22Rv1 (cell line): ENCODE data around the gene ZNF608.

ENCODE experiments used
- H3K27ac ChIP-seq: fragments of 450-650 bp; 2 replicates; pipeline ENCODE4 v1.5.1; 2017
- ZFX ChIP-seq: fragments of 450-650 bp; IDR thresholded peaks from 2 replicates; pipeline ENCODE4 v1.6.1; 2017; ENCODE audit warnings: antibody characterized with exemption, borderline replicate concordance
- TF ChIP-seq, protein P1 (sequence below): fragments of 450-650 bp; IDR thresholded peaks from 2 replicates; pipeline ENCODE4 v1.5.1; 2017; ENCODE audit warnings: mild to moderate bottlenecking

Gene ZNF608

DNA sequence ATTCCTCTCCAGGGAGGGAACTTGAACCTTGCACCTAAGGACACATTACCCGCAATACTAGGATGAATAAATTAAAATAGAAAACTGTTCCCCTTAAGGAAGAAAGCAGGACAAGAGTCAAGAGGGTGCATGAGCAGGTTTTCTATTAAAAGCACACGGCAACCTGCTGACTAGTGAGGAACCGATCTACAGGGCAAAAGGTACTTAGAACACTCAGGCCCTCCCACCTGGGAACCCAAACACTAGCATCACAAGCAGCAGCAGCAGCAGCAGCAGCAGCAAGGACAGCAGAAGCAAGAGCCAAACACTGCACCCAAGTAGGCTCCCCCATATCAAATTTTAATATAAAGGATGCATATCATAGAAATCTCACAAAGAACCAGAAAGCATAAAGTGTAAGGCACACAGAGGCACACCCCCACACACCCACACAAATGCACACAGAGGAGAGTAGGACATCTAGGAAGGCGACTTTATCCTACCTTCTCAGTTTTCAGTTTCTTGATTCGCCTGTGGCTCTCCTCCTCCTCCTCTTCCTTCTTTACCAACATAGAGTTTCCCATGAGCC is 2.8 kb downstream of the ZNF608 start:
- no peak overlapping the region for H3K27ac ChIP-seq
- TF ChIP-seq, protein P1, sequence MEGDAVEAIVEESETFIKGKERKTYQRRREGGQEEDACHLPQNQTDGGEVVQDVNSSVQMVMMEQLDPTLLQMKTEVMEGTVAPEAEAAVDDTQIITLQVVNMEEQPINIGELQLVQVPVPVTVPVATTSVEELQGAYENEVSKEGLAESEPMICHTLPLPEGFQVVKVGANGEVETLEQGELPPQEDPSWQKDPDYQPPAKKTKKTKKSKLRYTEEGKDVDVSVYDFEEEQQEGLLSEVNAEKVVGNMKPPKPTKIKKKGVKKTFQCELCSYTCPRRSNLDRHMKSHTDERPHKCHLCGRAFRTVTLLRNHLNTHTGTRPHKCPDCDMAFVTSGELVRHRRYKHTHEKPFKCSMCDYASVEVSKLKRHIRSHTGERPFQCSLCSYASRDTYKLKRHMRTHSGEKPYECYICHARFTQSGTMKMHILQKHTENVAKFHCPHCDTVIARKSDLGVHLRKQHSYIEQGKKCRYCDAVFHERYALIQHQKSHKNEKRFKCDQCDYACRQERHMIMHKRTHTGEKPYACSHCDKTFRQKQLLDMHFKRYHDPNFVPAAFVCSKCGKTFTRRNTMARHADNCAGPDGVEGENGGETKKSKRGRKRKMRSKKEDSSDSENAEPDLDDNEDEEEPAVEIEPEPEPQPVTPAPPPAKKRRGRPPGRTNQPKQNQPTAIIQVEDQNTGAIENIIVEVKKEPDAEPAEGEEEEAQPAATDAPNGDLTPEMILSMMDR: no peak
- no peak for TF ChIP-seq ZFX

DNA sequence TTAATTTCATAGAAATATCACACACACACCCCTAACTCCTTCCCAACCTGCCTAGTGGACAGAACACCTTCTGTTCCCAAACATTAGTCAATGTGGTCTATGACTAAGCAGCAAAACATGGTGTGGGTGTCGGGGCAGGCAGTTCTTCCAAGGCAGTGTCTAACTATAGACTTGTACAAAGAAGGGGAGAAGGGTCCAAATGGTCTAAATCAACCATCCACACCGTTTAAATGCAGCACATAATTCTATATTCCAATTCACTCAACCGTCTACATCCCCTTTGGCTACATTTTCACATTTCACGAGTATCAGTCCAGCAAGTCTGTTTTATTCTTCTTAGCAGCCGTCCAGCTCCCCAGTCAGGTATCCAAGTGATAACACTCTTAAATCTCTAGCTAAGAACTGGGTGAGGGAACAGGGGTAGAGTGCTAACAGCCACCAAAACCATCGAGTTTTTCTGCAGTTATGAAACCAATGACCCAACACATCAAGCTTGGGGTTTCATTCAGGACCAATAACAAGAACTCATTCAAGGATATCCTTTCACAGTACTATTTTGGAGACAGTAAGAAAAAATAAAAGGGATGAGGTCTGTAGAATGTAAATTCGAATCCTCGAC is 3.3 kb downstream of the ZNF608 start:
- TF ChIP-seq, protein P1: no peak
- no peak for TF ChIP-seq ZFX
- no peak overlapping the region for H3K27ac ChIP-seq

DNA sequence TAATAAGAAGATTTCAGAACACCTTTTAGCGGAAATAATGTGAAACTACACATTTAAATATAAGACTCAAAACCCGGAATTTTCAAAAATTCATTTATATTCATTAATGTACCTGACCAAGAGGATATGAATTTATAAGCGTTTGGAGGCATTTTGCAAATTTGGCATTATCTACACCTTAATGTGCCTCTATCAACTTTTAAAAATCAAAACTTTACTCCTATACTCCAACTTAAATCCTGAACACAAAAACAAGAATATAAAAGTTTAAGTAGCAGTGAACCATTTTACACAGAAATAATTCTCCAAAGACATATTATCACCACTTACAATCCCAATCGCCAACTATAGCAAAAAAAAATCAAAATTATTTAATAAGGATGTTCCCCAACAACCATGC is 3.9 kb downstream of the ZNF608 start:
- no peak overlapping the region for H3K27ac ChIP-seq
- TF ChIP-seq, protein P1: no peak
- TF ChIP-seq ZFX: no peak

DNA sequence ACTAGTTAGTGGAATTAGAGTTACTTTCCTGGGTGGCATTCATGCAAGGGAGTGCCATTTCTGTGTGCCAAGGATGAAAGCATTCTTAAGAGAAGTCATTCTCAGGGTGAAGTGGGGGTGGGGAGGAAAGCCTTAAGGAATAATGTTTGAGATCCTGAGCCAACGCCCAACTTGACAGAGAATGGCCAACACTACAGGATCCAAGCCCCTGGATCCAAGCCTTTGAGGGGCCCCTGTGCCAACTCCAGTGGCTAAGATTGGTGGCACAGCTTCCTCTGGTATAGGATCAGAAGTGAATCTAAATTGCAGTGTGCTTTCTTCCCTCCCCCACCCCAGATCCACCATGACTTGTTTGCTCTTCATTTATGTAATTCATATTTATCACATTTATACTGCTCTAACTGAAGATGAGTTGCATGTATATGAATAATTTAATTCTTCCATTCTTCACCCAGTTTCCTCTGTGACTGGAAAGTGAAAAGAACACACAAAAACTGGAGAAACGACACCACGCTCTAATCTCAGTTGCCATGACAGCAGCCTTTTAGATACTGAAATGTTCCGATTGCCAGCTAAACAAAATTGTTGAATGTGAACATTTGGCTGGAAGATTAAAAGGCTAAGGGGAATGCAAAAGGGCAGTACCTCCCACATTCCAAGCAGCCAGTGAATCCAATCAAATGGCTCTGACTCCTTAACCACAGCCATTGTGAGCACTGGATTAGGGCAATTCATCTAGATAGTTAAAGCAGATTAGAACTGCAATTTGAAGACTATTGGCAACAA is 4.5 kb downstream of the ZNF608 start:
- H3K27ac ChIP-seq: no peak overlapping the region
- no peak for TF ChIP-seq ZFX
- TF ChIP-seq, protein P1: no peak

DNA sequence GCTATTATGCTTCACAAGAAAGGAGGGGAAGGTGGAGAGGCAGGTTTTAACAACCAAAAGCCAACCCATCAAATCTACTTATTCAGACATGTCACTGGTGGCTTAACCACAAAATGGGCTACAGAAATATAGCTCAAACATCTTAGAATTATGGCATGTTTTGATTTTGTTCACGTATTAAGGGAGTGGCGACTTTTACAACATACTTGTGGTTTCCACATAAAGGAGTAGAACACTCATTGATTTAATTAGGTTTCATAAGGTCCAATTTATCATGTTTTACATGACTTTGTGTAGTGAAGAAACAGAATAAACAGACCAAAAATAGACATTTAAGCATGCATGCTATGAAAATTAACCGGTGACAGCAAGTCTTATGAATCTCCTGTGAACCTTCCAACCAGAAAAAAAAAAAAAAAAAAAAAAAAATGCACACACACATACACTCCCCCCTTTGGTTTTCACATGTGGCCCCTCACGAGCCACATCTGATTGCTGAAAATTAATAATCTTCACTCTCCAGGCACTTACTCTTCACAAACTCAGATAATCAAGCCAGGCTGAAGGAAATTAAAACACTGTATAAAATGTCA is 5.4 kb downstream of the ZNF608 start:
- no peak overlapping the region for H3K27ac ChIP-seq
- no peak for TF ChIP-seq ZFX
- TF ChIP-seq, protein P1: no peak

DNA sequence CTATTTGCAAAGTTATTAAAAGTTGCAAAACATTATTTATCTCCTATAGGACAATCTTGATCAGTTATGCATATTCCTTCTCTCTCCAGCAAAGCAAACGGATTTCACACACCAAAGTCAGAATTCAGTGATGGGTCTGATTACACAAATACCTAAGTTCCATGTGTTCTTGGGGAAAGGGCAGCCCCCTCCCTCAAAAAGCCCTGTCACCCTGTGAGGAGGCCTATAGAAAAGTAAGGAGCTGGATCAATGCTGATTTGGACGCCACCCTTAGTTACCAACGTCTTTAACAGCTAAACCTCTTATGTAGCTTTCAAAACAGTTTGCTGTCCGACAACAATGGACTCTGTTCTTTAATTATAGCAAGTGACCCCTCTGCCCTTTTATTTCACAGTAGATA is 6.4 kb downstream of the ZNF608 start:
- H3K27ac ChIP-seq: no peak overlapping the region
- TF ChIP-seq, protein P1: no peak
- no peak for TF ChIP-seq ZFX
